GM13976 (cell line): Measurements from ENCODE around the gene ANKS6.

Experiments used
- DNase-seq: peaks from one replicate; pipeline ENCODE4 v3.0.0; 2012; ENCODE audit warnings: low spot score
- CTCF ChIP-seq: IDR thresholded peaks from 2 replicates; pipeline ENCODE4 v1.5.1; 2012; ENCODE audit warnings: borderline replicate concordance, mild to moderate bottlenecking; ENCODE audit not compliant: insufficient read depth; ENCODE audit errors: extremely low read depth, missing control alignments, control extremely low read depth
- in situ Hi-C: fragments of 300-500 bp; cut with MboI; formaldehyde crosslinking; loops from one replicate; pipeline ENCODE4 v1.12.0; 2022; ENCODE audit warnings: low sequenced_read_pairs, mixed read lengths, inconsistent platforms; ENCODE audit not compliant: unreplicated experiment

The ANKS6 gene

GRCh38 chr9:98767915-98768314, 28.4 kb downstream of the ANKS6 start:
- TF ChIP-seq CTCF, result no peak
- in situ Hi-C loops, result loop anchor here (25.0 kb wide), 1 partner anchor 231 kb away; no protein-coding TSS in a partner anchor
- DNase-seq, result no peak

GRCh38 chr9:98767196-98767595, 29.2 kb downstream of the ANKS6 start:
- in situ Hi-C loops, result loop anchor here (25.0 kb wide), 1 partner anchor 230 kb away; no protein-coding TSS in a partner anchor
- no peak for DNase-seq
- no peak for TF ChIP-seq CTCF

- in situ Hi-C loops, result loop anchor here (25.0 kb wide), 1 partner anchor 229 kb away; no protein-coding TSS in a partner anchor
- DNase-seq, result no peak
- TF ChIP-seq CTCF, result no peak
Measured at GRCh38 chr9:98766586-98766985, 29.8 kb downstream of the ANKS6 start.

- DNase-seq, result no peak
- no peak for TF ChIP-seq CTCF
- in situ Hi-C loops, result loop anchor here (25.0 kb wide), 1 partner anchor 228 kb away; no protein-coding TSS in a partner anchor
Measured at GRCh38 chr9:98765256-98765655, 31.1 kb downstream of the ANKS6 start.

- DNase-seq, result no peak
- in situ Hi-C loops, result loop anchor here (25.0 kb wide), 1 partner anchor 227 kb away; no protein-coding TSS in a partner anchor
- no peak for TF ChIP-seq CTCF
Measured at GRCh38 chr9:98763986-98764745, 32.2 kb downstream of the ANKS6 start.

- in situ Hi-C loops, result loop anchor here (25.0 kb wide), 1 partner anchor 223 kb away; no protein-coding TSS in a partner anchor
- no peak for DNase-seq
- TF ChIP-seq CTCF, result no peak
Measured at GRCh38 chr9:98760231-98760630, 36.1 kb downstream of the ANKS6 start.
